ENCODE measurements around the gene ABL1.

Gene ABL1

GRCh38 chr9:130934702-130935647 is 99.9 kb downstream of the ABL1 start:
- no peak for DNase-seq

- no peak for DNase-seq
Observed at GRCh38 chr9:130935648-130936271, 100.7 kb downstream of the ABL1 start.

- DNase-seq = no peak
Observed at GRCh38 chr9:130936285-130937117, 101.4 kb downstream of the ABL1 start.

Measured in activated CD4-positive, alpha-beta T cell treated with anti-CD3 and anti-CD28 coated beads, Interleukin-2, amount 50 U/mL, for 1 hour (primary cell).